Endothelial cell of umbilical vein (primary cell): ENCODE measurements around the gene SLC25A20. TPM values are rescaled to one million over a fixed set of nuclear protein-coding genes. Genes with fewer than 3 reads are reported as not detected.

Source experiments
- BruUV-seq: library from RNA; stranded (reverse); fragments of 400-500 nt; replicated peaks from 2 replicates; lab custom pipeline; 2021; lab: Mats Ljungman, UMichigan
- CTCF ChIA-PET: fragments of 300-600, 350-600 bp; sonication (Branson Sonifier 250); formaldehyde crosslinking; loops from one replicate; lab custom pipeline; 2021; ENCODE audit warnings: antibody characterized with exemption, inconsistent platforms; lab: Charles Lee
- POLR2A ChIA-PET: fragments of 300-600, 350-600 bp; sonication (Branson Sonifier 250); formaldehyde crosslinking; loops from one replicate; lab custom pipeline; 2021; ENCODE audit warnings: antibody characterized with exemption, inconsistent platforms; lab: Charles Lee
- DNase-seq: peaks from one replicate; pipeline ENCODE4 v3.0.0-alpha.2; 2011; ENCODE audit warnings: low read depth, low spot score
- FAIRE-seq: peaks from 2 replicates; lab custom pipeline; 2011; peaks lifted over from hg19 to GRCh38; lab: Jason Lieb, UNC
- H2AFZ ChIP-seq: 2 replicates; pipeline ENCODE4 v1.6.0; 2012; ENCODE audit warnings: low read depth, low read length, control low read depth, inconsistent platforms
- H3K27ac ChIP-seq: 2 replicates; pipeline ENCODE4 v1.5.1; 2011; ENCODE audit warnings: low read depth, mild to moderate bottlenecking, control low read depth, low read length, moderate library complexity; ENCODE audit not compliant: insufficient read depth
- H3K27me3 ChIP-seq, 2 experiments: 2 replicates each; pipeline versions ENCODE4 v1.6.0 to v1.6.1; 2011; ENCODE audit warnings: low read length in 2 of 2, mixed read lengths in 1 of 2; ENCODE audit not compliant: control insufficient read depth in 2 of 2, insufficient read depth in 2 of 2
- H3K36me3 ChIP-seq, 2 experiments: 2 replicates in 1 of 2; 3 replicates in 1 of 2; pipeline ENCODE4 v1.5.1; 2011; ENCODE audit warnings: low read length in 2 of 2, mild to moderate bottlenecking in 1 of 2, moderate library complexity in 1 of 2; ENCODE audit not compliant: control insufficient read depth in 2 of 2, insufficient read depth in 2 of 2; ENCODE audit errors: extremely low read depth in 1 of 2
- H3K4me1 ChIP-seq: 3 replicates; pipeline ENCODE4 v1.5.1; 2011; ENCODE audit warnings: mild to moderate bottlenecking, low read length; ENCODE audit not compliant: control insufficient read depth, insufficient read depth; ENCODE audit errors: extremely low read depth
- H3K4me2 ChIP-seq: 2 replicates; pipeline ENCODE4 v1.6.1; 2011; ENCODE audit warnings: low read length, control low read depth, mixed read lengths; ENCODE audit not compliant: insufficient read depth
- H3K4me3 ChIP-seq, 3 experiments: fragments of 200-600 bp in 1 of 3; sonication (generic), shearing (Covaris generic) in 1 of 3; replicated peaks in 1 of 3; 2 replicates each; pipeline ENCODE4 v1.5.1; 2011 to 2016; ENCODE audit warnings: control low read depth in 3 of 3, low read length in 3 of 3, mild to moderate bottlenecking in 2 of 3, inconsistent platforms in 1 of 3, low read depth in 1 of 3, moderate library complexity in 1 of 3; ENCODE audit not compliant: insufficient read depth in 1 of 3
- H3K79me2 ChIP-seq: 2 replicates; pipeline ENCODE4 v1.6.0; 2012; ENCODE audit warnings: low read length, inconsistent platforms; ENCODE audit not compliant: control insufficient read depth, insufficient read depth
- H3K9ac ChIP-seq: replicated peaks from 2 replicates; pipeline ENCODE3; 2011; ENCODE audit warnings: low read length, control low read depth; ENCODE audit not compliant: insufficient read depth; ENCODE audit errors: extremely low read depth
- H3K9me1 ChIP-seq: replicated peaks from 3 replicates; pipeline ENCODE4 v1.6.0; 2011; ENCODE audit warnings: mild to moderate bottlenecking, low read length; ENCODE audit not compliant: control insufficient read depth, insufficient read depth; ENCODE audit errors: extremely low read depth
- H3K9me3 ChIP-seq: replicated peaks from 2 replicates; pipeline ENCODE4 v1.5.1; 2012; ENCODE audit warnings: low read length, inconsistent platforms; ENCODE audit not compliant: control insufficient read depth, insufficient read depth
- H4K20me1 ChIP-seq: replicated peaks from 2 replicates; pipeline ENCODE3; 2011; ENCODE audit warnings: mild to moderate bottlenecking, low read length; ENCODE audit not compliant: control insufficient read depth, insufficient read depth; ENCODE audit errors: extremely low read depth
- CTCF ChIP-seq, 2 donors: IDR thresholded peaks; 1 replicate in 1 of 2; 2 replicates in 1 of 2; pipeline ENCODE4 v1.5.1; 2011; ENCODE audit warnings: low read length in 2 of 2, mild to moderate bottlenecking in 2 of 2, moderate library complexity in 2 of 2, control low read depth in 1 of 2, inconsistent platforms in 1 of 2, low read depth in 1 of 2; ENCODE audit not compliant: insufficient read depth in 1 of 2; ENCODE audit errors: extremely low read depth in 1 of 2
- EZH2 ChIP-seq: IDR thresholded peaks from 2 replicates; pipeline ENCODE4 v1.6.1; 2012; ENCODE audit warnings: borderline replicate concordance, low read depth, mild to moderate bottlenecking, moderate library complexity, low read length, inconsistent platforms; ENCODE audit not compliant: severe bottlenecking
- FOS ChIP-seq: IDR thresholded peaks from 2 replicates; pipeline ENCODE4 v1.6.1; 2011; ENCODE audit warnings: mild to moderate bottlenecking, low read length, moderate library complexity, borderline replicate concordance; ENCODE audit not compliant: insufficient read depth
- GATA2 ChIP-seq: IDR thresholded peaks from 2 replicates; pipeline ENCODE4 v1.7.0; 2011; ENCODE audit warnings: low read depth, mild to moderate bottlenecking, moderate library complexity, mixed read lengths, low read length; ENCODE audit not compliant: insufficient read length, insufficient read depth
- JUN ChIP-seq: IDR thresholded peaks from 2 replicates; pipeline ENCODE4 v1.6.1; 2011; ENCODE audit warnings: borderline replicate concordance, low read depth; ENCODE audit not compliant: insufficient read length, insufficient read depth
- MAX ChIP-seq: IDR thresholded peaks from 2 replicates; pipeline ENCODE4 v1.6.1; 2011; ENCODE audit not compliant: insufficient read depth, insufficient read length
- MYC ChIP-seq: IDR thresholded peaks from one replicate; pipeline ENCODE4 v1.6.1; 2011; ENCODE audit warnings: mild to moderate bottlenecking, low read depth, low read length
- POLR2A ChIP-seq: IDR thresholded peaks from 2 replicates; pipeline ENCODE4 v1.6.1; 2012; ENCODE audit warnings: low read depth, mild to moderate bottlenecking, control low read depth, low read length
- POLR2AphosphoS5 ChIP-seq: IDR thresholded peaks from 2 replicates; pipeline ENCODE4 v1.6.1; 2012; ENCODE audit warnings: low read depth, mild to moderate bottlenecking, control low read depth, low read length, moderate library complexity; ENCODE audit not compliant: insufficient read depth
- dilution Hi-C: fragments of 300-500 bp; cut with MboI; formaldehyde crosslinking; loops from one replicate; pipeline ENCODE4 v1.15.0; 2019; ENCODE audit warnings: low sequenced_read_pairs; ENCODE audit not compliant: extremely low pct_ligation_motif_present
- intact Hi-C: fragments of 100-400 bp; cut with micrococcal nuclease; formaldehyde crosslinking; loops from one replicate; pipeline ENCODE4 v1.10.0; 2022
- polyA plus RNA-seq, 4 experiments: library from polyadenylated mRNA; depleted of rRNA in 3 of 4; stranded (reverse) in 3 of 4; unstranded in 1 of 4; fragments of >200 nt; gene quantifications; 2 replicates each; pipeline versions ENCODE4 v1.2.1 to v1.2.3, GENCODE V29; 2011 to 2012; ENCODE audit warnings: missing spikeins in 1 of 4
- total RNA-seq: library from RNA; stranded (reverse); gene quantifications from 2 replicates; pipeline ENCODE4 v1.2.3, GENCODE V29; 2021

SLC25A20 gene
- total and polyA plus RNA-seq, 2 donors (not counting 3 experiments of a cell fraction or from before 2014, with no cell fraction given): 7.9 to 11.0 TPM

- no peak overlapping the region for H3K4me2 ChIP-seq
- H3K27me3 ChIP-seq: no peaks in the 10 kb centered on the region
- TF ChIP-seq EZH2 (no peak), GATA2 (no peak), MYC (no peak), POLR2AphosphoS5 (no peak), POLR2A (no peak), FOS (no peak), MAX (no peak), JUN (no peak), CTCF (IDR thresholded peaks at IDR 0.05; ENCODE audit: extremely low read depth in 1 of 2, insufficient read depth in 1 of 2, low read depth in 1 of 2, low read length in 2 of 2) (no peak)
- no peak overlapping the region for H3K9ac ChIP-seq
- H3K27ac ChIP-seq: no peak overlapping the region
- H3K79me2 ChIP-seq: peaks cover 7% of the 10 kb centered on the region
- H3K4me3 ChIP-seq: no peak overlapping the region
- POLR2A ChIA-PET: no interaction called here
- H2AFZ ChIP-seq: no peak overlapping the region
- DNase-seq (no peak), FAIRE-seq (no peak)
- H4K20me1 ChIP-seq: no peaks in the 10 kb centered on the region
- no peaks in the 10 kb centered on the region for H3K9me3 ChIP-seq
- CTCF ChIA-PET: interaction anchor here (0.9 kb wide), 2 partner anchors 20 to 80 kb away, joined by 3 read pairs; no protein-coding TSS in a partner anchor
- peaks cover 10% of the 10 kb centered on the region for H3K4me1 ChIP-seq
- intact Hi-C loops: no loop called here
- no peaks in the 10 kb centered on the region for H3K9me1 ChIP-seq
- no peaks in the 10 kb centered on the region for H3K36me3 ChIP-seq
- no TSS peak for BruUV-seq
- dilution Hi-C loops: no loop called here
These were observed 79.2 kb downstream of the SLC25A20 start for GRCh38 chr3:48819234-48820221.
